Stimulated activated CD4-positive, alpha-beta T cell treated with anti-CD3 and anti-CD28 coated beads, Interleukin-12 subunit alpha, Interleukin-12 subunit beta, amount 100 ng/mL, for 24 hours (primary cell): ENCODE measurements around the gene IFNB1.

Experiments
- DNase-seq, 2 experiments: peaks; one replicate each; pipeline ENCODE4 v3.0.0-alpha.2; 2020; ENCODE audit warnings: low read depth in 2 of 2

The IFNB1 gene

DNA sequence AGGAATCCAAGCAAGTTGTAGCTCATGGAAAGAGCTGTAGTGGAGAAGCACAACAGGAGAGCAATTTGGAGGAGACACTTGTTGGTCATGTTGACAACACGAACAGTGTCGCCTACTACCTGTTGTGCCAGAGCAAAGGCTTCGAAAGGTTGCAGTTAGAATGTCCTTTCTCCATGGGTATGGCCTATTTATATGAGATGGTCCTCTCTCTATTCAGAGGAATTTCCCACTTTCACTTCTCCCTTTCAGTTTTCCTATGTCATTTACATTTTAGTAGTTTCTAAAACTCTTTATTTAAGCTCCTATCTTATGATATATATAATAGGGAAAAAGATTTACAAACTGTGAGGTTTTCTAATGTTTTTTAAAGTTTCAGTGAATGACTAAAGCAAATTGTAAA lies at the start of gene IFNB1:
IFNB1 (minus strand) TSS at position 162 of the 400 bp plus-strand sequence; CDS start at position 89, 73 bp downstream.
- no peak for DNase-seq

DNA sequence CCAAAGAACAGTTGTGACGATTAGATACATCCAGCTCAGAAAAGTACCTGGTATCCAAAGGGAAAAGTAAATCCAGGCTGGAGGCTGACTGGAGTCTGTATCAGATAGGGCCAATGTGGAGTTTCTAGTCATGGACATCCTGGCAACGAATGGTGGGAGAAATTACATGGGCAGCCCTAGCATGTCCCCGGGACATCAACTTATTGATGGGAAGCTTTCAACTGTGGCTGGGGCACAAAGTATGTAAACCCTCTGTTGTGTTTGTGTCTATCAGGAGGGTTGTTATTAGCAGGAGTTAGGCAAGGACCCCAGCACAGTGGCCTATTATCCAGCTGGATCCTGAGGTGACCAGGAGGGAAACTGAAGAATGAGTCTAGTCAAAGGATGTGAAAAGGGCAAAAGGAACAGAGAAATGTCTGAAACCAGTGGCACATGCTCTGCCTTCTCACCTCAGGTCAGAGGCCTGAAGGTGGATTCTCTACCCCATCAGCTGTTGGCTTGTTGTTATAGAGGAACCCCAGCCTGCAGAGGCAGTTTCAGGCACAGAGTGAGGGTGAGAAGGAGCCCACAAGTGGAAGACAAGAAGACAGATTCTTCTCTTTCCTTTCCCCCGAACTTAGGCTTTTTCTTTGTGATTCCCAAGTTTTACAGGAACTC lies 44.0 kb upstream of the IFNB1 start:
- no peak for DNase-seq

DNA sequence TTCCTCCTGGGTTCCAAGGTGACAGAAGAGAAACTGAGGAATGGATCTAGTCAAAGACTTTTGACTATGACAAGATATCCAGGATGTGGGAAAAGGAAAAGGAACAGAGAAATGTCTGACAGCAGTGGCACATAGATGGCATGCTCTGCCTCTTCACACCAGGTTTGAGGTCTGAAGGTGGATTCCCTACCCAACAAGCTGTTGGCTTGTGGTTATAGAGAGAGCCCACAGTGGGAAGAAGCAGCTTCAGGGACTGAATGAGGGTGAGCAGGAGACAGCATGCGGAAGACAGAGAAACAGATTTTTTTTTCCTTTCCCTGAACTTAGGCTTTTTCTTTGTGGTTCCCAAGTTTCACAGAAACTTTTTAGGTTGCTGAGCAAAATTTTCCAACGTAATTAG lies 43.3 kb upstream of the IFNB1 start:
- no peak for DNase-seq

DNA sequence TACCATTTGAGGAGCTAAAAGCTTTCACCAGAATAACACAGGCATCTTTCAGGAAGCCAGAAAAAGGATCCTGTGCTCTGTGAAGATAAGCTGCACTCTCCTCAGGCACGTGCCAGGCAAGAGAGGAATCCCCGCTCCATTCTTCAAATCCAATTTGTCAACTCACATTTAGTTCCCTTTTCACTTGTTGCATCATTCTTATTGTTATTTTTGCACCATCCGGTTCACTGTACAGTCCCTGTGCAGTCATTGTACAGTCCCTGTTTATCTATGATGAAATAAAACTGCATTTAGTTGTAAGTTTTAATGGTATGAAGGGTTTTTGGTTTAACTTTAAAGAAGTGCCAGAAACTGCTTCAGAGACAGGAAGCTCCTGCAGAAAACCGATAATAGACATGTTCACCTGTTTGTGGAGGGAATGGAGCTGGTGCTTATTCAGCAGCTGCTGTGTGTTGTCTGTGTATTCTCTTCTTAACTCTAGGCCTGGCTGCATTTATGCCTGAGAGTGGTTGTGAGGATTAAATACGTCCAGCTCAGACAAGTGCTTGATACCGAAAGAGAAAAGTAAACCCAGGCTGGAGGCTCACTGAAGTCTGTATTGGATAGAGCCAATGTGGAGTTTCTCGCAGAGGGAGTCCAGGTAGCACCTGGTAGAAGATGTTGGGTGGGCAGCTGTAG lies 41.5 kb upstream of the IFNB1 start:
- DNase-seq: no peak

DNA sequence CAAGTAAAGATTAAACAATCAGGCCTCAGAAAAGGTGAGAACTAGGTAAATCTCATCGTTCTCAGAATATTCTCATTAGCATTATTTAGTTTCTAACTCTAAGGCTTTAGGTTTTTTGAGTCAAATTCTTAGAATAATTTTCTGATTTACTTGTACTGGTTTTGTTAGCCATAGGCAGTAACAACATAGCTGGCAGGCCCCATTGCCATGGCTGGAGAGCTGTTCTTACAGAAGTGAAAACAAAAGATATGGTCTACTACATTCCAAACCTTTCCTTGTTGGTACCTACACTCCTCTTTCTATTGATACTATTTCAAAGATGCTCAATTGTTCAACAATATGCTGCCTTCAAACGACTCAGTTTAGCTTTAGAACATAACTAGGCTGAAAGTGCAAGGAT lies 36.6 kb upstream of the IFNB1 start:
- DNase-seq: no peak

DNA sequence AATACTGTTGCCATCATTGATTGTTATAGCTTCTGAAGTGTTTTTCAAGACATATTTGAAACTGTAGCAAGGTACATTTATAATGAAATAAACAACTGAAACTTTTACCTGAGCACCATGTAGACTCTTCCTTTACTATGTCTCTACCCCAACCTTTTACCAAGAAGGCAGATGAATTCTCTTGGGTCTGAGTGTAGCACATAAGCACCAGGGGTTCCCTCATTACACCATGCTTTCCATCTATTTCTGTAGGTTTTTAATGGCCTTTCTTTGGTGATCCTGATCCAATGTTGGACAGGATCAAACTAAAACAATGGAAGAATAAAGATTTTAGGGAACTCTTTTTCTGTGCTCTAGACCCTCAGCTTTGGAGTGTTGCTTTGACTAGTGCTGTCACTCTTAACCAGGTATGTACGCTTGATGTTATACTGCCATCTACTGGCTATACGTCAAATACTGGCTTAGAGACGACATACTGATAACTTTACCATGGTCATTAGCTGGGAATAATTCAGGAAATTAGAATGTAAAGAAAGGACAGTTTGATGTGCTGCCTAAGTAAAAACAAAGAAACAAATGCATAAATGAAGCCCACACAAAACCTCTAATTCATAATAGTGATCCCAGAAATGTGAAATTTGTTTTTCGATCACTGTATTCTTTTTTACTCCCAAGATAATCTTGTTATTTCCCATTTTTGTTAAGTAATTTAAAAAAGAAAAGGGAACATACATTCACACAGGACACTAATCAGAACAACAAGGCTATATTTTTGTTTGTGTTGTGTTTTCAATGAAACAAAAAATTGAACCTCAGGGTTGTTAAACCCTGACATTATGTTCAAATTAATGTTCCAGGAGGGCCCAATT lies 33.2 kb upstream of the IFNB1 start:
- DNase-seq: no peak

DNA sequence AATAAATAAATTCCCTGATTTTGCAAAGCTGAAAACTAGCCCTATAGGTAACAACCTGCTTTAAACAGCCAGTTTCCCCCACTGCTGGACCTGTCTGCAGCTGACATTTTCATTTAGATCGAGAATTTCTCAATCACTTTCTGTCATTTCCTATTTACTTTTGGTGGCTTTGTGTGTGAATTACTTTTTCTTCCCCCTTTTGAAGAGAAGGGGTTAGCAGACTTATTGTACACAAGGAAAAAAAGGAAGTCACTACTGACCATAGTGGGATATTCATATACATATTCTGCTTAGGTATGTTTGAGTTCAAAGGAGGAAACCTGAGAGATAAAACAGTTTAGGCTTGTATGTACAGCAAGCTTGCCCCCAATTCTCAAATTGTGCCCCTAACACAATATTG lies 27.0 kb upstream of the IFNB1 start:
- no peak for DNase-seq

DNA sequence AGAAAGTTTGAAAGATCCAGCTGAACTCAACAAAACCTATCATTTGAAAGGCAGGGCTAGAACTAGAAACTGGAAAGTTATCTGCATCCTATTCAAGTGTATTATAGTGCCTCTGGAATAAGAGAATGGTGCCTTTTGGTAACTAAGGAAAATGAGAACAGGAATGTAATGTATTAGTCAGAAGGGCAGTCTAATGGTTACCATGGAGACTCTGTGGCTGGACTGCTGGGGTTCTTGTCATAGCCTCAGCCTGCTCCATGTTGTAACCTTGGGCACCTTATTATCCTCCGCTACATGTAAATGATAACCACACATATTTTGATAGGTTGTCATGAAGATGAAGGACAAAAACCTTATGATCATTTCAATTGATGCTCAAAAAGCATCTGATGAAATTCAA lies 24.6 kb upstream of the IFNB1 start:
- DNase-seq: no peak

DNA sequence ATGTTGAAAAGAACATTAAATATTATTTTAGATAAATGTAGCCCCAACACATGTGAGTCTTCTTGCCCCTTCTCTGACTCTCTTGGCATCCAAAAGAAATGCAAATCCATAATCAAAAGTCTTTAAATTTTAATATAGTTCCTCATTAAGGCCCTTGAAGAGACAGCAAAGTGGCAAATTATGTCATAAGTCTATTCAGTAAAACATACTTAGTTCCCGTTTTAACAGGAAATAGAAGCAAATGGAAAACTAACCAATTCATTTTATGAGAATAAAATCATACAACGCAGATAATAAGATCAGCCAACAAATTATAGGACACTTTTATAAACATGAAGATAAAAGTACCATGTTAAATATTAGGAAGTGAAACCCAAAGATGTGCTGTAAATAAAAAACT lies 20.1 kb upstream of the IFNB1 start:
- no peak for DNase-seq

DNA sequence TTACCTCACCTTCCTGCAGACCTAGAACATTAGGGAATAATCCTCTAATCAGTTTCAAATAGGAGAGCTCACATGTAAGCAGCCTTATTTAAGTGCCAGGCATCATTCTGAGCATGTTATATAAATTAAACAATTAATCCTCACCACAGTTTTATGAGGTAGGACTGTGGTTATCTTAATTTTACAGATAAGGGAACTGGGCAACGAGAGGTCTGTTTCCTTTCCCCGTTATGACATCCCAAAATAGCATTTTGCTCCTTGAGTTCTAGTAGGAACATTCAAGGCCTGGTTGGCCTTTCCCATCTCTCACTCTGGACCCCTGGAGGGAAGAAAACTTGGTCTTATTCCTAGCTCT lies 19.1 kb upstream of the IFNB1 start:
- no peak for DNase-seq

DNA sequence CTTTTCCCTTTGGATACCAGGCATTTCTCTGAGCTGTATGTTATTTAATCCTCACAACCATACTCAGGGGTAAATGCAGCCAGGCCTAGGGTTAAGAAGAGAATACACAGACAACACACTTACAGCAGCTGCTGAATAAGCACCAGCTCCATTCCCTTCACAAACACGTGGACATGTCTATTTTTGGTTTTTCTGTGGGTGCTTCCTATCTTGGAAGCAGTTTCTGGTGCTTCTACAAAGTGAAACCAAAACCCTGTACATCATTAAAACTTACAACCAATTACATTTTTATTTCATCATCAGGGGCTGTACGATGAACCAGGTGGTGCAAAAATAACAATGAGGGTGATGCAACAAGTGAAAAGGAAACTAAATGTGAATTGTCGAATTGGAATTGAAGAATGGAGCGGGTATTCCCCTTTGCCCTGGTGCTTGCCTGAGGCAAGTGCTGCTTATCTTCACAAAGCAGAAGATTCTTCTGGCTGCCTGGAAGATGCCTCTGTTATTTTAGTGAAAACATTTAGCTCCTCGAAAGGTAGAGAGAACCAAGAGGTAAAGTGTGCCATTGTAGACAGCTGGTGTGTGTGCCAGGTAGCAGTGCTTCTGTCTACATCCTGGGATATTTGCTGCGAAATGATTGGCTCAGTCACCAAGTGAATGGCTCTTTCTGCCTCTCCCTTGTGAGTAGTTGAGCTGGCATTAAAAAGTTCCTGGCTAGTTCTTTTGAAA lies 18.6 kb upstream of the IFNB1 start:
- no peak for DNase-seq

DNA sequence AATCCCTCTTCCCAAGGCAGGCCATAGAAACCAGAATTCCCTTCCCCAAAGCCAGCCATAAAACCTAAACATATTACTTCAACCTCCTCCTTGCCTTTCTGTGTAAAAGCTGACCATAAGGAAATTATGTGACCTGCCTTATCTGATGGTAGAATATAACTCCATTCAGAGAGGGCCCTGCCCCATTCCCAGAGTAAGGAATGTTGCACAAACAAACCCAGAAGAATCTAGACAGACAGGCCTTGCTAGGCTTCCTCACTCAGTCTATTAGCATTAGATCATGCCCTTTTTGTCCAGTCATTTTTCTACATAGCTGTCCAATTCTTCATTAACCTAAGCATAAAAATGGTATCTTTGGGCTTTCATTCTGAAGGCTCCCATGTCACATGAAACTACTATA lies 17.8 kb upstream of the IFNB1 start:
- DNase-seq: no peak

DNA sequence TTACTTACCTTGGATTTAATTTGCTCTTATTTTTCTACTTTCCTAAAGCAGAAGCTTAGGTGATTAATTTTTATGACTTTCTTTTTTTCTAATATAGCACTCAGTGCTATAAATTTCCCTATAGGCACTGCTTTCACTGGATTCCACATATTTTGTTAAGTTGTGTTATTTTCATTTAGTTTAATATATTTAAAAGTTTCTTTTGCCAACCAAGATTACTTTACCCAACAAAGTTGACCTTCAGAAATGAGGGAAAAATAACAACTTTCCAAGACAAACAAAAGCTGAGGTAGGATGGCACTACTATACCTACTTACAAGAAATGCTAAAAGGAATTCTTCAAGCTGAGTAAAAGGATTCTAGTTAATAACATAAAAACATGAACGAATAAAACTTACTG lies 8.8 kb upstream of the IFNB1 start:
- no peak for DNase-seq

DNA sequence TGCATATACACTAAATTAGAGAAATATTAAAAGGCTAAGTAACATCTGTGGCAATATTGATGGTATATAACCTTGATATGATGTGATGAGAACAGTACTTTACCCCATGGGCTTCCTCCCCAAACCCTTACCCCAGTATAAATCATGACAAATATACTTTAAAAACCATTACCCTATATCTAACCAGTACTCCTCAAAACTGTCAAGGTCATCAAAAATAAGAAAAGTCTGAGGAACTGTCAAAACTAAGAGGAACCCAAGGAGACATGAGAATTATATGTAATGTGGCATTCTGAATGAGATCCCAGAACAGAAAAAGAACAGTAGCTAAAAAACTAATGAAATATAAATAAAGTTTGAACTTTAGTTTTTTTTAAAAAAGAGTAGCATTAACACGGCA lies 7.3 kb upstream of the IFNB1 start:
- DNase-seq: no peak

DNA sequence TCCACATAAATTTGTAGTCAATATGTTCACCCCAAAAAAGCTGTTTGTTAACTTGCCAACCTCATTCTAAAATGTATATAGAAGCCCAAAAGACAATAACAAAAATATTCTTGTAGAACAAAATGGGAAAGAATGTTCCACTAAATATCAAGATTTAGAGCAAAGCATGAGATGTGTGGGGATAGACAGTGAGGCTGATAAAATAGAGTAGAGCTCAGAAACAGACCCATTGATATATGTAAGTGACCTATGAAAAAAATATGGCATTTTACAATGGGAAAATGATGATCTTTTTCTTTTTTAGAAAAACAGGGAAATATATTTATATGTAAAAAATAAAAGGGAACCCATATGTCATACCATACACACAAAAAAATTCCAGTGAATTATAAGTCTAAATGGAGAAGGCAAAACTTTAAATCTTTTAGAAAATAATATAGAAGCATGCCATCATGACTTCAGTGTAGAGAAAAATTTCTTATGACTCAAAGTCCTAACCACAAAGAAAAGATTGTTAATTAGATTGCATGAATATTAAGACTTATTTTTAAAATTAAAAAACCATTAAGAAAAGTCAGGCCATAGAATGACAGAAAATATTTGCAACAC lies 6.6 kb upstream of the IFNB1 start:
- DNase-seq: no peak

DNA sequence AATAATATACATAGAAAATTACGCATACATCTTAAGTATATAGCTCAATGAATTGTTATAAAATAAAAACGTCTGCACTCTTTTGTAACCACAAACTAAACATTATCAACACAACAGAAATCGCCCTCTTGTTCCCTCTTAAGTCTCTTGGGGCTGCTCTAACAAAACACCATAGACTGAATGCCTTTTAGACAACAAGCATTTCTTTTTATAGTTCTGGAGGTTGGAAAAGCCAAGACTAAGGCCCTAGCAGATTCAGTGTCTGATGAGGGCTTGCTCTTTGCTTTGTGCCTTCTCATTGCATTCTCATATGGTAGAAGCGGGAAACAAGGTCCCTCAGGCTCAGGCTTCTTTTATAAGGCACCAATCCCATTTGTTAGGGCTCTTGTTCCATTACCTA lies 4.9 kb upstream of the IFNB1 start:
- DNase-seq: no peak

DNA sequence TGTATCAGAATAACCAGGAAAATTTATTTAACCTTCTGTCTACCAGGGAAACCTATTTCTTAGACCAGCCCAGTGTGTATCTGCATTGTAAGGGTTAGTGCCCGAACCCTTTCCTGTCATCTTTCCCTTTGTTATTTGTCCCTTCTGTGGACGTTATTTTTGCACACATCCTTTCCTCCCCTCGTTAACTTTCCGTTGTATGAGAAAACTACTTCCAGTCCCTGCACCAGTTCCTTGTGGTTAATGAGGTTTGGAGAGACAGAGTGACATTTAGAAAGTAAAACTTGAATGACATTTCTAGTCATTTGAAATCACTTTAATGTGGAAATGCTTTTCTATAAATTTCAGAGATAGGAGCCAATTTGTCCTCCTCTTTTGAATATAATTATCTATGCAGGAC lies 4.3 kb upstream of the IFNB1 start:
- DNase-seq: no peak

DNA sequence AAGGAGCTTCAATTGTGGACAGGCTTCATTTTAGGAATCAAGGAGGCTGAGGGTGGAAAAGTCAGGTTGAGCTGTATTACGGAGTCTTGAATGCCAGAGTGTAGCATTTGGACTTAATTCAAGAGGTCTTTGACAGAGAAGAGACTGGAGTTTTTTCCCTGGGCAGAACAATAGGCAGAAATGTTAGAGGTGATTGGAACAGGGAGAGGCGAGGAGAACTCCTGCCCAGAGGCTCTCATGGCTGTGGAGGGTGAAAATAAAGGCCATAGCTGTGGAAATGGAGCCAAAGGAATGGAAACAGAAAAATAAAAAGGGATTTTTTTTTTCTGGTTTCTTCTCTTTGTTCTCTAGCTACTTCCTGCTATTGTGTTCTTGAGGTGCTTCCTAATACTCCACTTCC lies 3.7 kb upstream of the IFNB1 start:
- DNase-seq: no peak

DNA sequence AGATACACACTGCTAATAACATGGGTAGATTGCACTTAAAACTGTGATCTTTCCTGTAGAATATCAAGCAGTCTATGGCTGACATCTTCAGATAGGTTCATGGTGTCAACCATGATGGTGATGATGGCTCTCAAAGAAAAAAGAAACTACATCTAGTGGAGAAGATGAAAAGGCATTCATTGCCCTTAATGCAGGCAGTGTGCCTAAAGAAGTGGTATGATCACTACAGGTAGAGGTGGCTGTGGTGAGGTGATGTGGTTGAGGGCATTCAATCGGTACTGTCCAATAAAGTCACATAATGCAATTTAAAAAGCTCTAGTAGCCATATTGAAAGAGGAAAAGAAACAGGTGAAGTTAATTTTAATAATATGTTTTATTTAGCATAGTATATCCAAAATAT lies 3.1 kb upstream of the IFNB1 start:
- no peak for DNase-seq

DNA sequence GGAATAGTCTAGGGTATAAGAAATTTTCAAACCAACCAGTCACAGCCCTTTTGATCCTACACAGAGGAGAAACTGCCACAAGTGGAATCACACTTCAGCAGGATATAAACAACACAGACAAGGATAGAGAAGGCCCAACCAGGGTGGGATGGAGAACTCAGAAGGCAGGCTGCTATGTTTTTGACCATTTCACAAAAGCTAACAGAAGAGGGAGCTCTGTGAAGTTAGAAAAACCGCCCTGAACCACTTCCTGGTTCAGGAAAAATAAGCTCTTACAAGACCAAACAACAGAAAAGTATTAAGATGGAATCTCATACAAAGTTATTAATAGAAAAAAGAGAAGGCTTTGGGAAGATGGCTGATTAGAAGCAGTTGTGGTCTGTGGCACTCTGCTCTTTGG lies 960 bp upstream of the IFNB1 start:
- no peak for DNase-seq

DNA sequence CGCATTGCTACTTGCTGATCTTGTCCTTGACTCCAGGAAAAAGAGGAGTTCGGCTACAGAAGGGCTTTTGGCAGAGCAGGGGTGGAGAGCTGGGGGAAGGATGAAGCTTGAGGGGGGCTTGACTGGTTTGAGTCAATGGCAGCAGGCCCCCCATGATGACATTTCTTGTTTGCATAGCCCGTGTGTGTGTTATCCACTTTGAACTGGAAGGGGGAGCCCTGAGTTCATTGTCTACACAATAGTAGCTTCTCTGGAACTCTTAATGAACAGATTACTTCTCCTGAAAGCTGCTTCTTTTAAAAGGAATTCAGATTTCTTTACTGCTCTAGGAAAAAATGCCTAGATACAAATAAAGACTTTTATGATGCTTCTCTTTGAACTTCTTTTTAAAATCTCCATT lies 2.3 kb downstream of the IFNB1 start:
- no peak for DNase-seq

DNA sequence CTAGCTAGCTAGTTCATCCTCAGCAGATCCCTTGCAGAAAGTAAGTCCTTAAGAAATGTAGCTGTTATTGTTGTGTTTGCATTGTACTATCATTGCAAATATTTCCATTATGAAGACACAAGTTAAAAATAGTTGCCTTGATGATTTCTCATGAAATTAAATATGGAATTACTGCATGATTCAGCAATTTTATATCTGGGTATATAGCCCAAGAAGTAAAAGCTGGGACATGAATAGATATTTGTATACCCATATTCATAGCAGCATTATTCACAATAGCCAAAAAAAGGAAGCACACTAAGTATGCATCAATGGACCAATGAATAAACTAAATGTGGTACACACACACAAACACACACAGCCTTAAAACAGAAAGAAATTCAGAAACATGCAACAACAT lies 6.8 kb downstream of the IFNB1 start:
- DNase-seq: no peak
